GM12878 (cell line): ENCODE measurements around the gene OR10A3. TPM values are rescaled to one million over a fixed set of nuclear protein-coding genes. Genes with fewer than 3 reads are reported as not detected.
"Not testable (repeated sequence)": the region's sequence is repeated elsewhere in the genome, so short reads cannot be mapped to it uniquely, and the experiment has no call there.

Experiments used
- ATAC-seq: fragments of 200-7000 bp; cut with Tn5 transposase; 3 replicates; pipeline ENCODE4 v1.9.1; 2020; ENCODE audit warnings: mild to moderate bottlenecking, moderate library complexity
- Bru-seq: library from RNA; stranded (reverse); fragments of 400-500 nt; gene quantifications from one replicate; lab custom pipeline; 2021; lab: Mats Ljungman, UMichigan
- BruChase-seq, 2 experiments: library from RNA; stranded (reverse); fragments of 400-500 nt; gene quantifications; one replicate each; lab custom pipeline; 2021; lab: Mats Ljungman, UMichigan
- BruUV-seq: library from RNA; stranded (reverse); fragments of 400-500 nt; replicated peaks from 2 replicates; lab custom pipeline; 2021; lab: Mats Ljungman, UMichigan
- CTCF ChIA-PET: fragments of 300-600 bp; sonication (Branson Sonifier 250); formaldehyde crosslinking; extraction: SDS; loops from one replicate; lab custom pipeline; 2021; ENCODE audit warnings: inconsistent platforms; lab: Yijun Ruan, JAX
- POLR2A ChIA-PET: fragments of 350-600 bp; formaldehyde crosslinking; extraction: SDS; loops from one replicate; lab custom pipeline; 2021; ENCODE audit warnings: inconsistent platforms; lab: Charles Lee
- RAD21 ChIA-PET: fragments of 300-600 bp; sonication (Branson Sonifier 250); formaldehyde crosslinking; loops from one replicate; lab custom pipeline; 2023; ENCODE audit warnings: antibody characterized with exemption; ENCODE audit not compliant: unreplicated experiment; lab: Charles Lee
- SMC1A ChIA-PET: fragments of 300-600 bp; sonication (Branson Sonifier 250); formaldehyde crosslinking; loops from one replicate; lab custom pipeline; 2023; ENCODE audit not compliant: unreplicated experiment, uncharacterized antibody; lab: Charles Lee
- DNase-seq: peaks from one replicate; pipeline ENCODE4 v3.0.0-alpha.2; 2011; ENCODE audit warnings: low read depth, low spot score
- FAIRE-seq: peaks from 3 replicates; lab custom pipeline; 2011; peaks lifted over from hg19 to GRCh38; lab: Jason Lieb, UNC
- H2AFZ ChIP-seq: 2 replicates; pipeline ENCODE4 v1.6.0; 2011; ENCODE audit warnings: low read depth, low read length, control low read depth; ENCODE audit not compliant: control insufficient read depth
- H3K27ac ChIP-seq: 2 replicates; pipeline ENCODE4 v1.5.1; 2011; ENCODE audit warnings: control low read depth; ENCODE audit not compliant: control insufficient read depth, insufficient read depth
- H3K27me3 ChIP-seq, 2 experiments: replicated peaks in 1 of 2; 2 replicates each; pipeline versions ENCODE4 v1.6.0 to v1.6.1; 2011; ENCODE audit warnings: low read length in 1 of 2; ENCODE audit not compliant: control insufficient read depth in 2 of 2, insufficient read depth in 2 of 2
- H3K36me3 ChIP-seq, 2 experiments: 2 replicates each; pipeline ENCODE4 v1.5.1; 2011; ENCODE audit warnings: low read length in 1 of 2; ENCODE audit not compliant: control insufficient read depth in 2 of 2, insufficient read depth in 2 of 2
- H3K4me1 ChIP-seq: 2 replicates; pipeline ENCODE4 v1.6.1; 2011; ENCODE audit warnings: mild to moderate bottlenecking, low read length, moderate library complexity, mixed read lengths; ENCODE audit not compliant: control insufficient read depth, insufficient read depth
- H3K4me2 ChIP-seq: 2 replicates; pipeline ENCODE4 v1.6.0; 2011; ENCODE audit warnings: control low read depth; ENCODE audit not compliant: control insufficient read depth, insufficient read depth
- H3K4me3 ChIP-seq: fragments of 200-600 bp; sonication (generic); 2 replicates; pipeline ENCODE4 v1.5.1; 2016
- H3K79me2 ChIP-seq: 2 replicates; pipeline ENCODE4 v1.6.0; 2011; ENCODE audit warnings: low read length; ENCODE audit not compliant: control insufficient read depth, insufficient read depth
- H3K9ac ChIP-seq: 2 replicates; pipeline ENCODE4 v1.8.0; 2011; ENCODE audit warnings: low read length, control low read depth, mixed read lengths; ENCODE audit not compliant: control insufficient read depth, insufficient read depth
- H3K9me3 ChIP-seq: replicated peaks from 3 replicates; pipeline ENCODE4 v1.5.1; 2011; ENCODE audit warnings: mild to moderate bottlenecking, low read length; ENCODE audit not compliant: control insufficient read depth, insufficient read depth
- H4K20me1 ChIP-seq: 2 replicates; pipeline ENCODE4 v1.6.0; 2011; ENCODE audit not compliant: control insufficient read depth, insufficient read depth
- ATF7 ChIP-seq: fragments of 450-650 bp; IDR thresholded peaks from 2 replicates; pipeline ENCODE4 v1.6.1; 2016; ENCODE audit warnings: low read depth, mild to moderate bottlenecking
- CHD1 ChIP-seq: IDR thresholded peaks from 2 replicates; pipeline ENCODE4 v1.6.1; 2012; ENCODE audit warnings: low read depth, low read length, improper control_type of control experiment
- MYC ChIP-seq: IDR thresholded peaks from 2 replicates; pipeline ENCODE4 v1.6.1; 2011; ENCODE audit warnings: mild to moderate bottlenecking, low read length, moderate library complexity, inconsistent platforms; ENCODE audit not compliant: insufficient read depth, insufficient replicate concordance, insufficient read length, severe bottlenecking
- NRF1 ChIP-seq: conservative IDR thresholded peaks from 2 replicates; pipeline ENCODE4 v1.6.1; 2011; ENCODE audit warnings: mild to moderate bottlenecking, low read depth, low read length, improper control_type of control experiment
- WGBS: methylation state at CpG from one replicate; pipeline ENCODE4 v1.1.6; 2016; ENCODE audit warnings: low lambda C conversion rate; ENCODE audit not compliant: insufficient replicate concordance, insufficient coverage; ENCODE audit errors: missing lambda C conversion rate; 5-methylcytosine and 5-hydroxymethylcytosine counted together
- in situ Hi-C: fragments of 300-500 bp; cut with MboI; formaldehyde crosslinking; loops from 9 replicates; pipeline ENCODE4 v1.14.3; 2018; ENCODE audit warnings: mixed read lengths
- intact Hi-C: fragments of 100-400 bp; cut with micrococcal nuclease; formaldehyde crosslinking; loops from one replicate; pipeline ENCODE4 v1.14.2; 2022; ENCODE audit not compliant: unreplicated experiment
- long read RNA-seq, 2 experiments: library from polyadenylated mRNA; unstranded; transcript quantifications; one replicate each; pipeline ENCODE4 v2.0.0, GENCODE V29; 2019 to 2020
- polyA minus RNA-seq, 3 experiments: library from RNA; depleted of rRNA, polyadenylated mRNA; stranded (reverse); fragments of >200 nt; gene quantifications; 2 replicates each; pipeline ENCODE4 v1.2.3, GENCODE V29; 2011
- polyA plus RNA-seq, 11 experiments: library from polyadenylated mRNA; depleted of rRNA in 4 of 11; unstranded in 6 of 11; stranded (reverse) in 5 of 11; fragments of >200 nt; fragmentation: Nextera tagmentation in 4 of 11; fragmentation: Illumina TruSeq in 1 of 11; extraction: Ambion mirVana in 4 of 11; extraction: Trizol in 1 of 11; gene quantifications; 1 replicate in 1 of 11; 2 replicates in 10 of 11; pipeline versions ENCODE4 v1.2.1 to v1.2.3, GENCODE V29; 2011 to 2016; ENCODE audit warnings: inconsistent platforms in 2 of 11, missing spikeins in 2 of 11, low read depth in 1 of 11
- total RNA-seq, 4 experiments: library from RNA; depleted of rRNA in 3 of 4; stranded (reverse); fragments of >200 nt in 3 of 4; fragmentation: Illumina TruSeq in 1 of 4; extraction: Trizol in 1 of 4; gene quantifications; 2 replicates each; pipeline versions ENCODE4 v1.2.1 to v1.2.3, GENCODE V29; 2013 to 2021
- TF ChIP-seq, protein P1 (sequence below): fragments of 450-650 bp; IDR thresholded peaks from 2 replicates; pipeline ENCODE4 v1.6.1; 2017; ENCODE audit warnings: mild to moderate bottlenecking, moderate library complexity

The OR10A3 gene, protein sequence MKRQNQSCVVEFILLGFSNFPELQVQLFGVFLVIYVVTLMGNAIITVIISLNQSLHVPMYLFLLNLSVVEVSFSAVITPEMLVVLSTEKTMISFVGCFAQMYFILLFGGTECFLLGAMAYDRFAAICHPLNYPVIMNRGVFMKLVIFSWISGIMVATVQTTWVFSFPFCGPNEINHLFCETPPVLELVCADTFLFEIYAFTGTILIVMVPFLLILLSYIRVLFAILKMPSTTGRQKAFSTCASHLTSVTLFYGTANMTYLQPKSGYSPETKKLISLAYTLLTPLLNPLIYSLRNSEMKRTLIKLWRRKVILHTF
- not detected in 2 replicates for total RNA-seq (2013; cell fraction: nucleolus; rRNA removed)
- total RNA-seq (2014; rRNA removed): not detected in 2 replicates
- total RNA-seq (2014; rRNA removed; fragmentation: Illumina TruSeq; extraction: Trizol): not detected in 2 replicates
- total RNA-seq (2021): not detected in 2 replicates
- polyA plus RNA-seq (2011; ENCODE audit: low read depth): not detected
- 0.04 TPM in 1 of 2 replicates, not detected in the other for polyA plus RNA-seq (2011; rRNA removed)
- not detected in 2 replicates for polyA plus RNA-seq (2011; cell fraction: cytosol; rRNA removed)
- polyA plus RNA-seq (2011; cell fraction: nucleus; rRNA removed): not detected in 2 replicates
- not detected in 2 replicates for polyA plus RNA-seq (2012)
- polyA plus RNA-seq (2014; fragmentation: Illumina TruSeq; extraction: Trizol): not detected in 2 replicates
- not detected for polyA plus RNA-seq (2014; fragmentation: Nextera tagmentation; extraction: Ambion mirVana)
- polyA plus RNA-seq (2014; rRNA removed): not detected in 2 replicates
- polyA plus RNA-seq (2016; fragmentation: Nextera tagmentation; extraction: Ambion mirVana): not detected
- polyA minus RNA-seq (2011; rRNA and poly(A)+ RNA removed): not detected in 2 replicates
- polyA minus RNA-seq (2011; cell fraction: cytosol; rRNA and poly(A)+ RNA removed): not detected in 2 replicates
- polyA minus RNA-seq (2011; cell fraction: nucleus; rRNA and poly(A)+ RNA removed): not detected in 2 replicates
- not detected for Bru-seq, nascent RNA
- BruChase-seq, experiment 1, labeled RNA remaining after a 6-hour chase: not detected
- BruChase-seq, experiment 2, labeled RNA remaining after a 2-hour chase: not detected
- long read RNA-seq, experiment 1: 0 reads
- long read RNA-seq, experiment 2: 0 reads

DNA sequence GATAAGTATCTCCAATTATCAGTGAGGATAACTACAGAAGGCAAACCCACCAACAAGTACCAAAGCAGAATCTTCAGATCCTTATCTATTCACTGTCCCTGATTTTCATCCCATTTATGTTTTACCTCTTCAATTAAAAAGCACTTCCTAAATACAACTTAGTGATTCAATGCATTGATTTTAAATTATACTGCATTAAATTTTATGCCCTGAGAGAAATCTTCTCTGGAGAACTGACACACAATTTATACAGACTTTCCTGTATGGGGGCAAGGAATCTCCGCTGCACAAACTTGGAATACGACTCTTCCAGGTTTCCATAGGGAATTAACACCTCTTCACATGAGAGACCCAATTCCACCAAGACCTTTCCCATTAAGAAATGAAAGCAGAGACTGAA, at the start of gene OR10A3:
Gene OR10A3 (minus strand): TSS at position 101 of the 400 bp plus-strand sequence. CDS start 2,188 bp downstream, outside the sequence.
- H3K79me2 ChIP-seq: no peaks in the 10 kb centered on the region
- ChIA-PET POLR2A (no interaction called here), RAD21 (no interaction called here), CTCF (no interaction called here), SMC1A (interaction anchor here (0.7 kb wide), 1 partner anchor 72 kb away, joined by 3 read pairs; no protein-coding TSS in a partner anchor)
- DNase-seq: no peak
- in situ Hi-C loops: no loop called here
- no peak within 1 kb of the TSS for H3K4me3 ChIP-seq
- H3K9ac ChIP-seq: no peak within 1 kb of the TSS
- H3K4me1 ChIP-seq: no peaks in the 10 kb centered on the region
- H3K4me2 ChIP-seq: no peak within 1 kb of the TSS
- no TSS peak for BruUV-seq
- H3K9me3 ChIP-seq: no peaks in the 10 kb centered on the region; the same call in 2 of the 3 replicates
- intact Hi-C loops: no loop called here
- TF ChIP-seq MYC (no peak), CHD1 (no peak), ATF7 (no peak), NRF1 (no peak)
- TF ChIP-seq, protein P1, sequence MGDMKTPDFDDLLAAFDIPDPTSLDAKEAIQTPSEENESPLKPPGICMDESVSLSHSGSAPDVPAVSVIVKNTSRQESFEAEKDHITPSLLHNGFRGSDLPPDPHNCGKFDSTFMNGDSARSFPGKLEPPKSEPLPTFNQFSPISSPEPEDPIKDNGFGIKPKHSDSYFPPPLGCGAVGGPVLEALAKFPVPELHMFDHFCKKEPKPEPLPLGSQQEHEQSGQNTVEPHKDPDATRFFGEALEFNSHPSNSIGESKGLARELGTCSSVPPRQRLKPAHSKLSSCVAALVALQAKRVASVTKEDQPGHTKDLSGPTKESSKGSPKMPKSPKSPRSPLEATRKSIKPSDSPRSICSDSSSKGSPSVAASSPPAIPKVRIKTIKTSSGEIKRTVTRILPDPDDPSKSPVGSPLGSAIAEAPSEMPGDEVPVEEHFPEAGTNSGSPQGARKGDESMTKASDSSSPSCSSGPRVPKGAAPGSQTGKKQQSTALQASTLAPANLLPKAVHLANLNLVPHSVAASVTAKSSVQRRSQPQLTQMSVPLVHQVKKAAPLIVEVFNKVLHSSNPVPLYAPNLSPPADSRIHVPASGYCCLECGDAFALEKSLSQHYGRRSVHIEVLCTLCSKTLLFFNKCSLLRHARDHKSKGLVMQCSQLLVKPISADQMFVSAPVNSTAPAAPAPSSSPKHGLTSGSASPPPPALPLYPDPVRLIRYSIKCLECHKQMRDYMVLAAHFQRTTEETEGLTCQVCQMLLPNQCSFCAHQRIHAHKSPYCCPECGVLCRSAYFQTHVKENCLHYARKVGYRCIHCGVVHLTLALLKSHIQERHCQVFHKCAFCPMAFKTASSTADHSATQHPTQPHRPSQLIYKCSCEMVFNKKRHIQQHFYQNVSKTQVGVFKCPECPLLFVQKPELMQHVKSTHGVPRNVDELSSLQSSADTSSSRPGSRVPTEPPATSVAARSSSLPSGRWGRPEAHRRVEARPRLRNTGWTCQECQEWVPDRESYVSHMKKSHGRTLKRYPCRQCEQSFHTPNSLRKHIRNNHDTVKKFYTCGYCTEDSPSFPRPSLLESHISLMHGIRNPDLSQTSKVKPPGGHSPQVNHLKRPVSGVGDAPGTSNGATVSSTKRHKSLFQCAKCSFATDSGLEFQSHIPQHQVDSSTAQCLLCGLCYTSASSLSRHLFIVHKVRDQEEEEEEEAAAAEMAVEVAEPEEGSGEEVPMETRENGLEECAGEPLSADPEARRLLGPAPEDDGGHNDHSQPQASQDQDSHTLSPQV: no peak
- peaks cover 0 to 2% of the 10 kb centered on the region in 2 experiments; a peak in 2 of 4 replicates for H3K27me3 ChIP-seq
- WGBS: 0% methylated on average over 2 of the region's 2 CpGs
- FAIRE-seq: no peak
- no peak within 1 kb of the TSS for H3K27ac ChIP-seq
- no peaks in the 10 kb centered on the region for H3K36me3 ChIP-seq
- H2AFZ ChIP-seq: no peak within 1 kb of the TSS
- ATAC-seq: no peak
- no peaks in the 10 kb centered on the region for H4K20me1 ChIP-seq

DNA sequence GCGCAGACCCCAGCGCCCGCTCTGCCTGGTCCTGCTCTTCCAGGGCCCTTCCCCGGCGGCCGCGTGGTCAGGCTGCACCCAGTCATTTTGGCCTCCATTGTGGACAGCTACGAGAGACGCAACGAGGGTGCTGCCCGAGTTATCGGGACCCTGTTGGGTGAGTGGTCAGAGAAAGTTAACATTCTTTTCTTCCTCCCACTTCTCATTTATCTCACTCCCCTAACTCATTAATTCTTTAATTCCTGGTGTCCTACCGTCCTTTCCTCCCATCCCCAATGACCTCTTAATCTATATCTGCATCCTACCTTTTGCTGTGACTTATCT, 46.0 kb upstream of the OR10A3 start:
- ChIA-PET CTCF (interaction anchor here (0.7 to 6.2 kb wide), 33 partner anchors 8 to 1759 kb away, joined by 3 to 271 read pairs (median 6); partner anchors contain the start of gene NLRP10), SMC1A (interaction anchor here (0.8 to 6.2 kb wide), 15 partner anchors 9 to 470 kb away, joined by 3 to 190 read pairs (median 7); no protein-coding TSS in a partner anchor), POLR2A (interaction anchor here (1.4 to 2.5 kb wide), 2 partner anchors 10 to 95 kb away, joined by 6 to 29 read pairs; no protein-coding TSS in a partner anchor), RAD21 (interaction anchor here (0.6 to 7.2 kb wide), 12 partner anchors 9 to 889 kb away, joined by 3 to 161 read pairs (median 5); no protein-coding TSS in a partner anchor)
- not testable (repeated sequence) for H3K9me3 ChIP-seq, H2AFZ ChIP-seq, H4K20me1 ChIP-seq, BruUV-seq, DNase-seq, FAIRE-seq, H3K36me3 ChIP-seq, H3K27me3 ChIP-seq
- Histone ChIP-seq H3K4me3 (peak overlapping the region; percentile 91), H3K79me2 (peaks cover 32% of the 10 kb centered on the region), H3K4me2 (peak overlapping the region; percentile 93), H3K27ac (peak overlapping the region; percentile 24; the same call in 1 of the 2 replicates), H3K4me1 (peaks cover 11% of the 10 kb centered on the region), H3K9ac (peak overlapping the region; percentile 36)
- WGBS: 0% methylated on average over 13 of the region's 13 CpGs
- intact Hi-C loops (loop anchor here (1.0 to 2.0 kb wide), 2 partner anchors 95 to 889 kb away; no protein-coding TSS in a partner anchor), in situ Hi-C loops (loop anchor here (5.0 kb wide), 2 partner anchors 95 to 890 kb away; no protein-coding TSS in a partner anchor)
- peak; percentile 38 for ATAC-seq
